Posterior vena cava (tissue), 2 donors: ENCODE results near the gene MAP3K5. TPM values are rescaled to one million over a fixed set of nuclear protein-coding genes. Genes with fewer than 3 reads are reported as not detected.
"Not testable (repeated sequence)": the region's sequence is repeated elsewhere in the genome, so short reads cannot be mapped to it uniquely, and the experiment has no call there.

Experiments
- DNase-seq: peaks from one replicate; pipeline ENCODE4 v3.0.0-alpha.2; 2020; ENCODE audit warnings: low spot score
- intact Hi-C, 2 donors: fragments of 100-400 bp; cut with DNase I; formaldehyde crosslinking; loops; one replicate each; pipeline versions ENCODE4 v1.14.1 to v1.14.2; 2022 to 2023
- total RNA-seq, 2 donors: library from RNA; stranded (reverse); fragmentation: NEBNext Ultra II Directional; extraction: Animal tissue kit (Norgen Biotek cat#: 25700); gene quantifications; one replicate each; pipeline ENCODE4 v1.2.1, GENCODE V29; 2021
- donor health status: DM: yes; HTN: yes; CAD: no.
- donor health status: DM: yes; HTN: yes; CAD: no.

The MAP3K5 gene
- total RNA-seq, 2 donors from 2014 or later, result 15.0 to 16.4 TPM

GRCh38 chr6:136709429-136709828, 82.8 kb downstream of the MAP3K5 start:
- no peak for DNase-seq
- intact Hi-C loops, result no loop called here

DNA sequence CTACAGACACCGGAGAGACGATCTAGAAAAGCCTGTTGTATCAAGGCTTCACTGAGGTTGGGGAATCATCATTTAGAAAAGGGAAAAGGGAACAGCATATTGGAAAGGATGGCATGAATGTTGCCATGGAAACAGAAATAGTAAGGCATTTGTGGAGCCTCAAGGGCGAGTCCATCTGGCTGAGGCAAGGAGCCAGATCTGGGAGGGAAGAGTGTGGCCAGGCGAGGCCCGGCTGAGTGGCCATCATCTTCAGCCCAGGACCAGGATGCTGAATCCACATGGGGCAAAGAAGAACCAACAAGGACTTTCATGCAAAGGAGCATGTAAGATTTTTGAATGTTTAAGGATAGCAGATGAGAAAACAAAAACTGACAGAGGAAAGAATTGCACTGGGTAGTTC, 85.8 kb downstream of the MAP3K5 start:
- DNase-seq, result no peak
- intact Hi-C loops, result no loop called here

DNA sequence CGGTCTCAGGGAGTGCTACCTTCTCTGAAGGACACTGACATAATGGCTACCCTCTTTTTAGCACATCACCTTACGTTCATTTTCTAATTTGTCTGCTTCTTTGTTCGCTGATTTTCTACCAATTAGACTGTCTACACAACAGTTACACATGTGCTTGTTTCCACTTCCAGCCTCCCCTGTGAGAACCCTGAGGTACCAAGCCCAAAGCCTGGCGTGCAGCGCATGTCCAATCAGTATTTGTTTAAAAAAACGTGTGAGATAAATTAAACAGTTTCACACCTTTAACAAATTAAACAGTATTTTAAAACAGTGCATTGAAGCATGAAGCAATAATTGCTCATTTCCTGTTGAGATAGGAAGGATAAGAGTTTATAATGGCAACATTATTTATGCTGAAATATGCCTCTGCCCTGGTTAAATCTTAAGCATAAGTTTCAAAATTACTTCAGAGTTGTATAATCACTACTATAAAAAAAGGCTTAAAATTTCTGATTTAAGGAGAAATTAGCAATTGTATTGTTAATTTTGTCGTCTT, 88.9 kb downstream of the MAP3K5 start:
- no peak for DNase-seq
- intact Hi-C loops, result no loop called here

GRCh38 chr6:136701045-136701444, 91.2 kb downstream of the MAP3K5 start:
- DNase-seq, result no peak
- intact Hi-C loops, result no loop called here

- no peak for DNase-seq
- intact Hi-C loops, result loop anchor here in 1 of 2 donors (5.0 kb wide), 1 partner anchor 1193 kb away; no protein-coding TSS in a partner anchor
Observed at GRCh38 chr6:136699358-136699757, 92.9 kb downstream of the MAP3K5 start.

- intact Hi-C loops, result loop anchor here in 1 of 2 donors (5.0 kb wide), 1 partner anchor 1195 kb away; no protein-coding TSS in a partner anchor
- DNase-seq, result no peak
Observed at GRCh38 chr6:136696783-136697364, 95.4 kb downstream of the MAP3K5 start.

- intact Hi-C loops, result loop anchor here in 1 of 2 donors (5.0 kb wide), 1 partner anchor 1196 kb away; no protein-coding TSS in a partner anchor
- no peak for DNase-seq
Observed at GRCh38 chr6:136696238-136696637, 96.0 kb downstream of the MAP3K5 start.

DNA sequence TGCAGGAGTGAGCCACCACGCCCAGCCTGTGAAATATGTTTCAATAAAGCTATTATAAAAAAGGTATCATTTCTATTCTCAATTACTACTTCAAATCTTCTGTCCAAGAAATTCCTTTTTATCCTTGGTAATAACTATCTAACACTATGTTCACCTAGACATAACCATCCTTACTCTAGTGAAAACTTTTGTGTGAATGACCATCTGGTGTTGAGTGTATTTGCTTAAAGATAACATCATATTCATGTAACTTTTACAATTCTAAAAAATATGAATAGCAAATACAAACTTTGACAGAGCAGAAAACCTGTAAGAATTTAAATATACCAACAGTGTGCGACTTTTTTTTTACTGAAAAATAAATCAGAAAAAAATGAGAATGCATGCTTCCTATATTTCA, 96.9 kb downstream of the MAP3K5 start:
- no peak for DNase-seq
- intact Hi-C loops, result loop anchor here in 1 of 2 donors (5.0 kb wide), 1 partner anchor 1197 kb away; no protein-coding TSS in a partner anchor

- intact Hi-C loops, result no loop called here
- DNase-seq, result no peak
Observed at GRCh38 chr6:136693090-136693489, 99.2 kb downstream of the MAP3K5 start.

DNA sequence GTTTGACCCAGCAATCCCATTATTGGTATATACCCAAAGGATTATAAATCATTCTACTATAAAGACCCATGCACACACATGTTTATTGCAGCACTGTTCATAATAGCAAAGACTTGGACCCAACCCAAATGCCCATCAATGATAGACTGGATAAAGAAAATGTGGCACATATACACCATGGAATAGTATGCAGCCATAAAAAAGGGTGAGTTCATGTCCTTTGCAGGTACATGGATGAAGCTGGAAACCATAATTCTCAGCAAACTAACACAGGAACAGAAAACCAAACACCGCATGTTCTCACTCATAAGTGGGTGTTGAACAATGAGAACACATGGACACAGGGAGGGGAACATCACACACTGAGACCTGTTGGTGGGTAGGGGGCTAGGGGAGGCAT, 104.4 kb downstream of the MAP3K5 start:
- intact Hi-C loops, result not testable (repeated sequence)

GRCh38 chr6:136685540-136686108, 106.7 kb downstream of the MAP3K5 start:
- no peak for DNase-seq
- intact Hi-C loops, result no loop called here

More for the DNA sequence above, 104.4 kb downstream of the MAP3K5 start:
- DNase-seq, result not testable (repeated sequence)

- intact Hi-C loops, result no loop called here
Observed at GRCh38 chr6:136684466-136684865, 107.8 kb downstream of the MAP3K5 start.

DNA sequence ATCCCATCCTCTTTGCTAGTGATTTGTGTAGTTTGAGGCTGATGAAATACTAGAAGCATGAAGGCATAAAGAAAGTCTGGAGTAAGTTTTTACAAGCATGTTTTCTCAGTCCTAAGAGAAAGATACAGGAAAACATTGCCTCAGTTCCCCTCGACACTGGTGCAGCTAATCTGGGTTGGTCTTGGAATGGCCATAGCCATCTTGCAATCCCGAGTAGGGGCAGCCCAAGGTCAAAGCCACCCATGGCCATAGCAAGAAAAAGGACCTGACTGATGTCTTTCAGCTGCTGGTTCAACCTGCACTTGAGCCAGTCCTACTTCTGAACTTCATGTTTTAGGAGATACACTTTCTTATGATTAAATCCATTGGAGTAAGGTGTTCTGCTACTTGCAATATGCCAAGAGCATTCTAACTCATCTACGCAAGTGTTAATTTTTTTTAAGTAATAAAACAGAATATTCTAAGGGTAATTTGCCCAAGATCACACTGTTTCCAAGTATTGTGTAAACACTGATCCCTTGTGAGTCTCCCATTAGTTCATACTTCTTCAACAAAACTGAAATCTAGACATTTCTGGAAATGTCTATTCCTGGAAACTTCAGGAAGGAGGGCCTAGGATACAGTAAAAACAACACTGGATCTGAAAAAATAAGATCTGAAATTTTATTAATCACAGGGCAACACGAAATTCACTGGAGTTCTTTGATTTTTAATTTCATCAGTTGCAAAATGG, 108.9 kb downstream of the MAP3K5 start:
- intact Hi-C loops, result no loop called here
- no peak for DNase-seq

More at GRCh38 chr6:136684466-136684865, 107.8 kb downstream of the MAP3K5 start:
- no peak for DNase-seq

DNA sequence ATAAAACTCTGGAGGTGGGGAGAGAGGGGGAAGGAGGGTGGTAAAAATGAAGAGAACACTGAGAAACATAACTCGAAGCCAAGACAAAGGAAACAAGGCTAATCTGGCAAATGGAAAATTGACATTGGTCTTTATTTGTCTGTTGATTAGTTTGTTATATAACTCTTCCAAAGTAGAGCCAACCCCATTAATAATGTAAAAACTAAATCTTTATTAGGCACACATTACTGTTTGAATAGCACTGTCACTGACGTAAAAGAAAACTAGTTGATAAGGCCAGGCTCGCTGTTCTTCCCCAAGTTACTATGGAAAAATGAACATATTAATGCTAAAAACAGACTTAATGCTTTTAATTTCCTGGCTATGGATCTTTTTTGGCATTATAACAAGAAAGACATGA, 110.0 kb downstream of the MAP3K5 start:
- intact Hi-C loops, result no loop called here
- no peak for DNase-seq

DNA sequence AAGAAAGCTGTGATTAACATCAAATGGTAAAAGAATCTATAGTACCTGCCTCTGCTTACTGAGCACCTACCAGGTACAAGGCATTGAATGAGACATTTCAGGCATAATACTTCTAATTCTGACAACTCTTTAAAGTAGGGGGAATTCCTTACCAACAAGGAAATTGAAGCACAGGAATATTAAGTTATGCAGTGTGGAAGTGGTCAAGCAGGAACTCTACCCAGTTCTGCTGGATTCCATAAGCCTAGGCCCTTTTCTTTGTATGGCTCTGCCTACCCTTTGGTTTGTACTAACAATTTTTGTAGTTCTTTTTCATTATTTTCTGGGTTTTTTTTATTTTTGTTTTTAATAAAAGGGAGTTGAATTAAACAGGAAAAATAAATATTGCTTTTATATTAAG, 114.5 kb downstream of the MAP3K5 start:
- intact Hi-C loops, result no loop called here
- no peak for DNase-seq

DNA sequence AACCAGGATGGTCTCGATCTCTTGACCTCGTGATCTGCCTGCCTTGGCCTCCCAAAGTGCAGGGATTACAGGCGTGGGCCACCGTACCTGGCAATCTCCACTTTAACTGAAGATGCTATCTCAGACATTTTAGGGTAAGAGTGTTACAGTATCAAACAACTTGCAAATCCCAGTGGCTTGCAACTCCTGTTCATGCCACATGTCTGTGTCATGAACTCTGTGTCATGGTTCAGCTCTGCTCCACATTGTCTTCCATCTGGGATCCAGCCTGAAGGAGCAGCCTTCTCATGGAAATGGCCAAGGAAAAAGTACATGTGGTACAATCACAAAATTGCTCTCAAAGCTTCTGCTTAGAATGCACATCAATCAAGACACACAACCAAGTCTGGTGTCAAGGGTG, 114.9 kb downstream of the MAP3K5 start:
- no peak for DNase-seq
- intact Hi-C loops, result no loop called here

DNA sequence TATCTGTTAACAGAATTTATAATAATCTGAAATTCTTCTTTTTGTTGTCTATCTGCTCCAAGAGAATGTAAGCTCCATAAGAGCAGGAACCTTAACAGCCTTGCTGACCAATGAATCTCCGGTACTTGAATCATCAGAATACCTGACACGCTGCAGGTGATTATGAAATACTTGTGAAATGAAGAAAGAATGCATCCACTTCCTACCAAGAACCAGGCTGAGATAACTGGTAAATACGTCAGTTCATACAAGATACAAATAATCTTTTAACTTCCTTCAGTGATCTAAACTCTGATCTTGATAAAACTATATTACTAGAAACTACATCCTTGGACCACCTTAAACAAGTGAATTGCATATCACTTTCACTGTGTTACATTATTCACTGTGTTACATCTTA, 116.2 kb downstream of the MAP3K5 start:
- no peak for DNase-seq
- intact Hi-C loops, result no loop called here

- no peak for DNase-seq
- intact Hi-C loops, result no loop called here
Observed at GRCh38 chr6:136673571-136673970, 118.7 kb downstream of the MAP3K5 start.

DNA sequence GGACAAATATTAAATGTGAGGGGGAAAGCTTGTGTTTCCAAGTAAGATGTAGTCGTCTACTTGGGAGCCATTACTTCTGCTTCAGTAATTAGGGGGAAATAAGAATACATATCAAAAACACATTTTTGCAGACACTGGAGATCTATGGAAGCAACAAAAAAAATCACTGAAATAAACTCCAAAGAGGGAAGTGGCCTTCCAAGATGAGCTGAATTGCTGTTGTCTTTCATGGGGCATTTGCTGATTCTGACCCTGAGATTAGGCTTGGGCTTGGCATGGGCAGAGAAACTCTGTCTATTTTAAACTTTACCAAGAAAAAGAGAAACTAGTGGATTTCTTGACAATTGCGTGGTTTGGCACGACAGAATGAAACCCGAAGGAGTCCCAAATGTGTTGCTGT, 120.1 kb downstream of the MAP3K5 start:
- intact Hi-C loops, result no loop called here
- DNase-seq, result no peak

DNA sequence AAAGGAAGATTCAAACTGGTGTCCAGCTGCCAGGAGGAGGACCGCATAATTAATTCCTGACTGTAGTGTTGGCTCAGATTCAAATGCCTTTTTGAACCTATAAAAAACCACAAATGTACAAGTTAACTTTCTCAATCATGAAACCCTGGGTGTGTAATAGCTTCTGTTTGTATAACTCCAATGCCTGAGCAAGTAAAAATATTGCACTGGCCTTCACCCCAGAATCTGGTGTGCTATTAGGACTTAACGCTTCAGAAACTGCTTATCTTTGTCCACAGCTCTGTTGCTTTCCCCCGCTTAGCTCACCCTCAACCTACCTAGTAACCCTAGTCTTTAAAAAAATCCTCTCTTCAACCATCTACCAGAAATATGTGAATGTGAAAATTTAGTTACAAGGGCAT, 123.0 kb downstream of the MAP3K5 start:
- intact Hi-C loops, result no loop called here
- no peak for DNase-seq
